NCI-H146 (cell line): ENCODE data around the gene GPR15LG.

Experiments
- DNase-seq: peaks from one replicate; lab custom pipeline; 2025; lab: John Stamatoyannopoulos, UW

Gene GPR15LG

DNA sequence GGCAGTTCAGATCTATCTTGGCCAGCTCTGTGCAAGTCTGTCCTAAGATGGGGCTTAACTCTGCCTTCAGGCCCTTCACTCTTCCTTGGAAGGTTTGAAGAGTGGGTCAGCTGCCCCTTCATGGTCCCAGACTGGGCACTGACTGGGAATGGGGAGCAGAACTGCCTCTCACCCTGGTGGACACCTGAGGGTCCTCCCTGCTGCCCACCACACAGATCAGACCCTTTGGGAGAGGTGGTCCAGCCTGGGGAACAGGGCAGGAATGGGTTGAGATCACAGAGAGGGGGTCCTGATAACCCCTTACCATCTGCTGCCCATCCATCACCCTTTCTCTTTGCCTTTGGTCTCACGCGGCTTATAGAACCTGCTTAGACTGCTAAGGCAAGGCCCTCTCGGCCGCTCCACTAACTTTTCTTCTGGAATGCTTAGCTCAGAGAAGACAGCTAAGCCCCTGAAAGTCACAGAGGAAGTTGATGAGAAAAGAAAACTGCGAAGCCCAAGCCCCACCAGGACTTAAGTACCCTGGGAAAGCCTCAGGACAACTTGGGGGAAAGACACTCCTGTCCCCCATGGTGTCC lies 20.3 kb downstream of the GPR15LG start:
- DNase-seq: no peak

DNA sequence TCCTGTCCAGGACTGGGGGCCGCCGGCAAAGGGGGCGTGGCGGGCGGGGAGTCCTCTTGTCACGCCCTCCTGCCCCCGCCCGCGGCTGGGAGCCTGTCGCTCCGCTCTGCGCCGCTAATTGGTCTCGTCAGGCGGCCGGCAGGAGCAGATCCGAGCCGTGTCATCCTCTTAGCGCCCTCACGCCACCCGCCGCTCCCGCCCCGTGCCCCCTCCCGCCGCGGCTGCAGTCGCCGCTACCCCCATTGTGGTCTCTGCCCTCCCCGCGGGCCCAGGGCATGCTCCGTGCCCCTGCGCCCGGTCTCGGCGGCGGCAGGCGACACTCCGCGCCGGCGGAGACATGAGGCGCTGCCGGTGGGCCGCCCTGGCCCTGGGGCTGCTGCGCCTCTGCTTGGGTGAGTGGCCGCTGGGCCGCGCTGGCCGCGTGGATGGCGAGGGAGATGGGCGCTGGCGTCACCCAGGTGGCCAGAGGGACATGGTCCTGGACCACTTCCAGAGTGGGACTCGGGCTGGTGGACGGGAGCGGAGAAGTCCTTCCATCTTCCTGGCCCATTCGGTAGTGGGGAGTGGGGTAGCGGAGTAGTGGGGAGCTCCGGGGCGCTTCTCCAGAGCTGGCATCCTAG lies 20.9 kb downstream of the GPR15LG start, which contains the start of gene CDHR1:
CDHR1 (plus strand) TSS at position 114 of the 620 bp plus-strand sequence; CDS start at position 338, 224 bp downstream.
- peak; percentile 76 for DNase-seq

DNA sequence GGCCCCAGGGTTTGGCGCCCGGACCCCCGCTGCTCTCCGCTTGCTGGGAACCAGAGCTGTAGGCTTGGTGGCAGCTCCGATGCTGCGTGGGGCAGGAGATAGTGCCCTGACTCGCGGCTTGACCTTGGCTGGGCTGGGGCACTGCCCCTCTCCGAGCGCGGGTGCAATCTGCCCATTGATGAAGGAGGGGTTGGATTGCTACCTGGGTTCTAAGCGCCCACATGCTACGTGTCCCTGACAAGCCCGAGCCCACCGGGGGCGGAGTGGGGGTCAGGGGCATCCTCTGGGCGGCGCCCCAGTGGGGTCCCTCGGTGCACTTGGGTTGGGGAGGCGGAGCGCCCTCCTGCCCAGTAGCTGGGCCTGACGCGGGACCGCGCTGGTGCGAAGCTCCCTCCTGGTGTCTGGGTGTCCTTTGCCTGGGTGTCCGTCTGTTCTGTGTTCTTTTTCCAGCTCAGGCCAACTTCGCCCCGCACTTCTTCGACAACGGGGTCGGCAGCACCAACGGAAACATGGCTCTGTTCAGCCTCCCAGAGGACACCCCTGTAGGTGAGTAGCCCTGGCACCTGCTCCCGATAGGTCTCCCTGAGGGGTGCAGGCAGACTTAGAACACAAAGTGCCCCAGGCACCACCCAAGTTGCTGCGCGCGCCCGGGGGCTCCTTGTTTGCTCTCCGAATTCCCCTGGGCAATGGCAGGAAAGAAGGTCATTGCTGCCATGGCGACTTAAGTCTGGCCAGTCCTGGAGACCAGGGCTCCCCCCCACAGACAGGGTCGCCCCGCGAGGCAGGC lies 21.6 kb downstream of the GPR15LG start:
- DNase-seq: peak; percentile 61

DNA sequence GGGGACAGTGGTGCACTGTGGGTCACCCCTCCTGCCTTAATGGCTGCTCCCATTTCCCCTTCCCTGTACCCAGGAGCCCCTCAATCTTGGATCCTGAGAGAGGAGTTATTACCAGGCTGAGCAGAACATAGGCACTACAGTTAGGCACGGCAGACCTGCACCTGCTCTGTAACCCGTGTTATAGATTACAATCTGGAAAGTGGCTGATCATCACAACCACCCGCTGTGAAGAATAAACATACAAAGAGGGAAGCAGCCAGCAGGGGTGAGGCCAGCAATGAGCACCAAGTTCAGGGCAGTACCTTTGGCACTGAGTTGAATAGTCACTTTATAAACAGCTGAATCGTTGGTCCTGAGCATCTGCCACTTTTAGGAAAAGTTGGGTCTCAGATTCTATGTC lies 22.5 kb downstream of the GPR15LG start:
- DNase-seq: peak; percentile 95

DNA sequence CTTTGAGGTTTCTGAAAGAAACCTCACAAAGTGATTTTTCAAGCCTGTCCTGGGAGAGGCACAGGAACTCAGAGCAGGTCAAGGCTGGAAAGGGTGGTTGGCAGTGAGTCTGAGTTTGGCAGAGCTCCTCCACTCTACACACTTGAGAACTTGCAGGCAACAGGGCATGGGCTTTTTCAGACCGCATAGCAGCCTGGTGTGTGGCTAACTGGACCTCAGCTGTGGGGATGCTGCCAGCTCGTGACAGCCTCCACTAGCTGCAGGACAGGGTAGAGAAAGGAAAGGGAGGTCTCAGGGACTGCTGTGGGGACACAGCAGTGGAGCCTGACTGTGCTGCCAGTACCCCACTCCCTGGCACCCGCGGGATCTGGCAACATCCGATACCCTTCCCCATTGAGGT lies 23.3 kb downstream of the GPR15LG start:
- no peak for DNase-seq

DNA sequence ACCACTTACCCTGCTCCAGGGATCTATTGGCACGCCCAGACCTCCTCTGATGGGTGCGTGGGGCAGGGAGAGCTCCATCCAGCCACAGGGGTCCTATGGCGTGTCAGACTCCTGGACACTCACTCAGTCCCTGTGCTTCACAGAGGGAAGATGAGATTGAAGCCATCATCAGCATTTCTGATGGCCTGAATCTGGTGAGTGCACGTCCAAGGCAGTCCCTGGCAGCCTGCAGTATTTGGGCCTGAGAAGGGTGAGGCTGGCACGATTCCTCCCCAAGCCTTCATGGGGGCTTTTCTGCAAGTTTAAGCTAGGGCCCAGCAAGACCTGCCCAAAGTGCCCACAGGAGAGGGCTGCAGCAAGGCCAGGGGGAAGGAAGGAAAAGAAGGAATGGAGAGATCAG lies 24.0 kb downstream of the GPR15LG start:
- no peak for DNase-seq

DNA sequence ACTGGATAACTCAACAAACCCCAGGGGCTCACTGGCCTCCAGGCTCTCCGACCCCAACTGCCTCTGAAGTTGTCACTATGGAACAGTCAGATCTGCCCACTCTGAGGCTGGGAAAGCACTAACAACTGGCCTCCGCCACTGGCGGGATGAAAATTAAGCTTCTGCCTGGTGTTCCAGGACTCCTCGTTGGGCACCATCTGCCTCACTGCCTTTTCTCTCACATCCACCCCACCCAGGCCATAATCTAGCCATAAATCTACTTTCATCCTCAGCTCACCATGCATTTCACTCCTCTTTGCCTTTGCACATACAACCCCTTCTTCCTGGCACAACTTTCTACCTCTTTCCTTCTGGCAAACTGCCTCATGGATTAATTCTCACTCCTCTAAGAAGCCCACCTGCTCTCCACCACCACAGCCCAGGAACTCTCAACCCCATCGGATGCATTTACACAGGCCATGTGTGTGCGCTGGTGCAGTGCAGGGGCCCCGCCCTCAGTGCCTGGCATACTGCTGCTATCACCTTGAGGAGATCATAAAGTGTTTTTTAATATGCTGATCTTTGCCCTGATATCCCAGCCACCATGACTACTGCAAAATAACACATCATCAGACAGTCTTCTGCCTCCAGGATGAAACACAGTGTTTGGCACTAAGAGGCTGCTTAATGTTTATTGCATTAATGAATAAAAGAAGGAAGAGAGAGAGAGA lies 24.8 kb downstream of the GPR15LG start:
- no peak for DNase-seq

DNA sequence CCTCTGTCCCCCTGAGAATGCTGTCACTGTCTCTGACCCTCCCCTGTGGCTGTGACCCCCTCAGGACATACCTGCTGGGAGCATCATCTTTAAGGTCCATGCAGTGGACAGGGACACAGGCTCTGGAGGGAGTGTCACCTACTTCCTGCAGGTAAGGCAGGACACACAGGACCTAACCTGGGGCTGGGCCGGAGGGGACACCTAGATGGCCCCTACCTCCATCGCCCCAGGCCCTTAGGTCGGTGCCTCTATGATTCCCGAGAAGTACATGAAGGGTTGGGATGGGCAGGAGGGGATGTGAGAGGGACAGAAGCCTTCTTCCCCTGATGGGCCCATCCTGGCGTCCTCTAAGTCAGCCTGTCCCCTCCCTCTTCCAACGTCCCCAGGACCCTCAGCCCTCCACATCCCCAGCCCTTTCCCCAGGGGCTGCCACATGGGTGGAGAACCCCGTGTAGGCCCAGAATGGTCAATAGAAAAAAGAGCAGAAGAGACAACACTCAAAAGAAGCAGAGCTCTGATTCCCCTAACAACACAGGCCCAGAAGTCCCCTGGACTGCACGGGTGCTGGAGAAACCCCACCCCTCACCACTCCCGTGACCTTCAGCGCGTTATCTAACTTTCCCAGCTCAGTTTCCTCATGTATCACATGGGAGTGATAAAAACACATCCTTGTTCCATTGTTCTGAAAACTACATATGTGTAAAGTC lies 27.1 kb downstream of the GPR15LG start:
- no peak for DNase-seq

DNA sequence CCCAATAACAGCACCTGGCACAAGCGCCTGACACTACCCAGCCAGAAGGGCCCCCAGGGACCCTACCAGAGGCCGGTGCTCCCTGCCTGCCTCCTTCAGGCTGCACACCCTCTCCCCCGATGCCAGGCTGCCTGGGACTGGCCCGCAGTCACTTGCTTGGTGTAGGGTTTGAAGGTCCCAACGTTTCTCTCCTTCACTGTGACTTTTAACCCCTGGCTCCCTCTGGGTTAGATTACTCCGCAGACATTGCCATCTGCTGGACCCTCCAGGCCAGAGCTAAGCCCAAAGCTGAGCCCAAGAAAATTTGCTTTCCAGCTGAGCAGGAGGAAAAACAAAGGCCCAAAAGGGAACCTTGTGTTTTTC lies 27.6 kb downstream of the GPR15LG start:
- no peak for DNase-seq

DNA sequence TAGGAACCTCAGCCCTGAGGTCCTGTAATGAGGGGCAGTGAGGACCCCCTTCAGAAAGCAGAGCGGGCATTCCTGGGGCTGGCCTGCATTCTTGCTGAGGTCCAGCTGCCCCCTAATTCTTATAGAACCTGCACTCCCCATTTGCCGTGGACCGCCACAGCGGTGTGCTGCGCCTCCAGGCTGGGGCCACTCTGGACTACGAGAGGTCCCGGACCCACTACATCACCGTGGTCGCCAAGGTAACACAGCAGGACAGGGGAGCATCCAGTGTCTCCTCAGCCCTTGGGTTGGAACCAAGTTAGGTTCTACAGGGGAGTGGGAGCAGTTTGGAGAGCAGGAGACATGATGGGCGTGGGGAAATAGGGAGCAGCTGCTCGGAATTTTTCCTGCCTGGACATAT lies 28.1 kb downstream of the GPR15LG start:
- DNase-seq: no peak

DNA sequence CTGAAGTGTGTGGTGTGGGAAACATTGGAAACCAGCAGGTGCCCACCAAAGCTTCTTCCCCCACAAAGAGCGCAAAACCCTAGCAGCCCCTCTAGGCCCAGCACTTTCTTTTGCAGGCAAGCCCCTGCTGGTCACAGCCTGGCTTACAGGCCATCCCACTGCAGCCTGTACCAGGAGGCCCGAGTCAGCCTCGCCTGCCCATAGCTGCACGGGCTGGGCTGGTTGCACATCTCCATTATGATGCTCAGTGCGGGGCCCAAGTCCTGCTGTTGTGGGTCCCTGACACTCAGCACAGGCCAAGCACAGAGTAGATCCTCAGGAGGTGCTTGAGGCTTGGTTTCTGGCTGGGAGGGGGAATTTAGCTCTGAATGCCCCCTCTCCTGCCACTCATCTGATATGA lies 28.7 kb downstream of the GPR15LG start:
- DNase-seq: no peak

DNA sequence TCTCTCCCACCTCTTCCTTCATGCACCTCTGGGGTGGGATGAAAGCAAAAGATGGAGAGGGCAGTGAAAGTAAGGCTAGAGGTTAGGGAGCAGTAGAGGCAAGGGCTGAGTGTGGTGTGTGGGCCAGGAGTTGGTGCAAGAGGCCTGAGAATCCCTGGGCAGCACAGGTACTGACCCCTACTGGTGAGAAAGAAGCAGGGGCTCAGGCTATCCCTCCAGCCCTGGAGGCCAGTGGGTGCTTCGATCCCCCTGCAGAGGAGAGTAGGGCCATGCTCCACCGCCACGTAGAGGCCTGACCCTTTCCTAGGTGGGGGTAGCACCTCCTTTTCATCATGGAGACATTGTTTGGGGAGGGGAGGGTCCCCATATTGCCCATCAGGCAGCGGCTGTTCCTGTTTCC lies 30.5 kb downstream of the GPR15LG start:
- DNase-seq: peak; percentile 13

DNA sequence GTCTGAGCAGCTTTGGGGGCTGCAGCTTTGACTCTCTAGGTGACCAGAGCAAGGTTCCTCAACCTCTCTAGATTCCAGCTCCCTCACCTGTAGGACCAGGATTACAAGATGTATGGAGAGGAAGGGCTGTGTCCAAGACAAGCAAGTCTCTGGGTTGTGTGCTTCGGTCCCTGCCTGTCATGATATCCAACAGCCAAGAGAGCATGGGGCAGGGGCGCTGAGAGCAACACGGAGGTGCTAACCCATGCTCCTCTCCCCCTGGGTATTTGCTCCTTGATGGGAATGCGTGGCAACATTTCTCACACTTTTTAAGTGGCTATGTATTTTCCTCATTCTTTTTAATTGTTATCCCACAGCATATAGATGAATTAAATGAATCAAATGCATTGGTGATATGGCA lies 31.0 kb downstream of the GPR15LG start:
- DNase-seq: no peak

DNA sequence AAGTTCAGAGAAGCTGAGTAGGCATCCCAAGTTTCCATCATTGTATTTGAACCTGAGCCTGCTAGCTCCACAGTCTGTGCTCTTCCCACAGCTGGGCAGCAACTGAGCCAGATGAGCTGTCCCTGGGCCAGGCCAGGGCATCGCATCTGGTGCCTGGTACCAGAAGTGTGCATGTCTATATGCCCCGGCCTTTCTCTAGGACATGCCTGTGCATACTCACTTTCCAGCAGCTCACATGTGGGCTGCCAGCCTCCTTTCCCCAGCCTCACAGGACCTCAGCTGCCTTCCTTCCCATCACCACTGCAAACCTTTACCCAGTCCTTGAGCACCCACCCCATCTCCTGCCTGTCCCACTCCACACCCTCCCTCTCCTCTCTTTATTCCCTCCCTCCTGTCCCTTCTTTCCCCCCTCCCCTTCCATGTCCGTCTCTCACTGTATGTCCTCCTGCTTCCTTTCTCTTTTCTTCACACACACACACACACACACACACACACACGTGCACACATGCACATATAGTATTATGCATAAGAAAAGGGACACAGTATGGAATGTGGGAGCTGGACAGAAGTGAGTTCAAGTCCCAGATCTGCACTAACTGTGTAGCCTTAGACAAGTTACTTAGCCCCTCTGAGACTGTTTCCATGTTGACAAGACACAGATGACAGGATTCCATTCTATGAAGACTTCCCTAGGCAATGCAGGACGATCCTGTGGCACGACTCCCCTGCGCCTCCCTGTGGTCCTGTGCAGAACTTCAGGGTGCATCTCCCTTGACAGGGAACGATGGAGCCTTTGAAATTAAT lies 31.6 kb downstream of the GPR15LG start:
- DNase-seq: peak; percentile 66

DNA sequence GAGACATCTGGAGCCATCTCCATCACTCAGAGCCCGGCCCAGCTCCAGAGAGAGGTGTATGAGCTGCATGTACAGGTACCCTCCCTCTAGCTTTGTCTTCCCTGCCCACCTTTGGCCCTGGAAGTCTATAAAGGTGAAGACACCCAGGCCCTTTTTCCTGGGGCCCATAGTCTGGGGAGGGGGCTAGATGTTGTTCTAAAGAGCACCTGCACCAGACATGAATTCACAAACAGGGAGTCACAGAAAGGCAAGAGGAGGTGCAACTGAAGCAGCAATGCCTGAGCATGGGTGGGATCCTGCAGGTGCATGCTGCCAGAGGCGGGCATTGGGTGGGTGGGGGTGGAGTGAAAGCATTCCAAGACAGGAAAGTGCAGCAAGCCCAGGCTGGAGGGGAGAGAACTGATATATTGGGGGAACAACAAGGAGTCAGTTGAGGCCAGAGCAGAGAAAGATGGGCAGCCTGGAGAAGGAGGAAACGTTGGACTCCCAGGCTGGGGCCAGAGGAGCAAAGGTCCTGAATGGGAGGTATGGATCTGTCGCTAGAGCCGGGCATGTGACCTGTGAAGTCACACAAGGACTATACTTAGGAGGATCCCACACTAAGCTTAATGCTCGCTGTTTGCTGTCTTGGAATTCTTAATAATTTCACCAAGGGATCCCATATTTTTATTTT lies 32.4 kb downstream of the GPR15LG start:
- DNase-seq: no peak

DNA sequence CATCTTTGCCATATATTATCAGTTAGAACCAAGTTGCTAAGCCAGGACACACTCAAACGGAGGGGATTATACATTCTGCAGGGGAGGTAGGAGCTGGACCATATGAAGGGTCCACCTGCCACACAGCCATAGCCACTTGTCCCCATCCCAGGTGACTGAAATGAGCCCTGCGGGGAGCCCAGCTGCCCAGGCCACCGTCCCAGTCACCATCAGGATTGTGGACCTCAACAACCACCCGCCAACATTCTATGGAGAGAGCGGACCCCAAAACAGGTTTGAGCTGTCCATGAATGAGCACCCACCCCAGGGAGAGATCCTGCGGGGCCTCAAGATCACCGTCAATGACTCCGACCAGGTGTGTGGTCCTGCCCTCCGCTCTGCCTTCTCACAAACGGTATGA lies 34.4 kb downstream of the GPR15LG start:
- DNase-seq: no peak

DNA sequence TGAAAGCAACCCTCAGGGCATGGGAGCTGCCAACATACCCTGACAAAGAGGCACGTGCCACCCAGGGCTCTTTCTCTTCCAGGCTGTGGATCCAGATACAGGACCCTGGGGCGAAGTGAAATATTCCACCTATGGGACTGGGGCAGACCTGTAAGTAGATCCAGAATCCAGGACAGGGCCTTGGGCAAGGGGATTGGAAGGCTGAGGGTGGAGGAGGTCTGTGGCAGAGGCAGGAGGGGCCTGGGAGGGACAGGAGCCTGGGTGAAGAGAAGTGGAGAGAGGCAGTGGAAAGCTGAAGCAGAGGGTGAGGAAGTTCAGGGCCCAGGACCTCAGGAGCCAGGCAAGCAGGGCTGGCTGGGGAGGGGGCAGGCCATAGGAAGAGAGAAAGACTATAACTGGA lies 38.0 kb downstream of the GPR15LG start:
- no peak for DNase-seq

DNA sequence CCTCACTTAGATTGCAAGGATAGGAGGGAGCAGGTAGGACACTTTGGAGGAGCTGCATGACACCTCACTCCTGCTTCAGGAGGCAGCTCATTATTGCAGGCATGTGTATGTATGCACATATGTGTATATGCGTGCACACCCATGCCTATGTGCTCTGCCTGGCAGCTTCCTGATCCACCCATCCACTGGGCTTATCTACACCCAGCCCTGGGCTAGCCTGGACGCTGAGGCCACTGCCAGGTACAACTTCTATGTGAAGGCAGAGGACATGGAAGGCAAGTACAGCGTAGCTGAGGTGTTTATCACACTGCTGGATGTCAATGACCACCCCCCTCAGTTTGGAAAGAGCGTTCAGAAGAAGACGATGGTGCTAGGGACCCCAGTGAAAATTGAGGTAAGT lies 38.4 kb downstream of the GPR15LG start:
- no peak for DNase-seq

DNA sequence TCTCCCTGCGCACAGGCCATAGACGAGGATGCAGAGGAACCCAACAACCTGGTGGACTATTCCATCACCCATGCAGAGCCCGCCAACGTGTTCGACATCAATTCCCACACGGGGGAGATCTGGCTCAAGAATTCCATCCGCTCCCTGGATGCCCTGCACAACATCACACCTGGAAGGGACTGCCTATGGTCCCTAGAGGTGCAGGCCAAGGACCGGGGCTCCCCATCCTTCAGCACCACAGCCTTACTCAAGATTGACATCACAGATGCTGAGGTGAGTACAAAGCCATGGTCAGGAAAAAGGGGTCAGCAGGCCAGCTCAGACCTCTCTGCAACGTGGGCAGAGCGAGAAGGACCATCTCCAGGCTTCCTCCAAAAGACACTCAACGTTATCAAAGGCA lies 39.5 kb downstream of the GPR15LG start:
- no peak for DNase-seq

DNA sequence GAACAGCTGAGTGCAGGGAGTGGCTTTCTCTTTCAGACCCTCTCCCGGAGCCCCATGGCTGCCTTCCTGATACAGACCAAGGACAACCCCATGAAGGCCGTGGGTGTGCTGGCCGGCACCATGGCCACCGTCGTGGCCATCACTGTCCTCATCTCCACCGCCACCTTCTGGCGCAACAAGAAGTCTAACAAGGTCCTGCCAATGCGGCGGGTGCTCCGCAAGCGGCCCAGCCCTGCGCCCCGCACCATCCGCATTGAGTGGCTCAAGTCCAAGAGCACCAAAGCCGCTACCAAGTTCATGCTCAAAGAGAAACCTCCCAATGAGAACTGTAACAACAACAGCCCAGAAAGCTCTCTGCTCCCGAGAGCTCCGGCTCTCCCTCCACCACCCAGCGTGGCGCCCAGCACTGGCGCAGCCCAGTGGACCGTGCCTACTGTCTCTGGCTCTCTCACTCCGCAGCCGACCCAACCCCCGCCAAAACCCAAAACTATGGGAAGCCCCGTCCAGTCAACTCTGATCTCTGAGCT lies 40.5 kb downstream of the GPR15LG start:
- DNase-seq: no peak
